ENCODE measurements around the gene LRMDA.

GRCh38 chr10:76031769-76032699 is 600.6 kb downstream of the LRMDA start:
- TF ChIP-seq ZNF785 (tag by site-specific recombination; IDR thresholded peaks at IDR 0.05) (no peak), ZBTB21 (tag by site-specific recombination; IDR thresholded peaks at IDR 0.05) (no peak), ZNF280D (tag by site-specific recombination; IDR thresholded peaks at IDR 0.05) (no peak), ZBTB49 (tag by site-specific recombination; IDR thresholded peaks at IDR 0.05; ENCODE audit: low read depth) (no peak), ZNF558 (tag by site-specific recombination; IDR thresholded peaks at IDR 0.05) (no peak), ZSCAN23 (tag by site-specific recombination; IDR thresholded peaks at IDR 0.05) (no peak)
- TF ChIP-seq, protein P1, sequence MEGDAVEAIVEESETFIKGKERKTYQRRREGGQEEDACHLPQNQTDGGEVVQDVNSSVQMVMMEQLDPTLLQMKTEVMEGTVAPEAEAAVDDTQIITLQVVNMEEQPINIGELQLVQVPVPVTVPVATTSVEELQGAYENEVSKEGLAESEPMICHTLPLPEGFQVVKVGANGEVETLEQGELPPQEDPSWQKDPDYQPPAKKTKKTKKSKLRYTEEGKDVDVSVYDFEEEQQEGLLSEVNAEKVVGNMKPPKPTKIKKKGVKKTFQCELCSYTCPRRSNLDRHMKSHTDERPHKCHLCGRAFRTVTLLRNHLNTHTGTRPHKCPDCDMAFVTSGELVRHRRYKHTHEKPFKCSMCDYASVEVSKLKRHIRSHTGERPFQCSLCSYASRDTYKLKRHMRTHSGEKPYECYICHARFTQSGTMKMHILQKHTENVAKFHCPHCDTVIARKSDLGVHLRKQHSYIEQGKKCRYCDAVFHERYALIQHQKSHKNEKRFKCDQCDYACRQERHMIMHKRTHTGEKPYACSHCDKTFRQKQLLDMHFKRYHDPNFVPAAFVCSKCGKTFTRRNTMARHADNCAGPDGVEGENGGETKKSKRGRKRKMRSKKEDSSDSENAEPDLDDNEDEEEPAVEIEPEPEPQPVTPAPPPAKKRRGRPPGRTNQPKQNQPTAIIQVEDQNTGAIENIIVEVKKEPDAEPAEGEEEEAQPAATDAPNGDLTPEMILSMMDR (tag by site-specific recombination; IDR thresholded peaks at IDR 0.05) = no peak
